ENCODE measurements around the gene KPNA3. TPM values are rescaled to one million over a fixed set of nuclear protein-coding genes. Genes with fewer than 3 reads are reported as not detected.

Gene KPNA3, protein sequence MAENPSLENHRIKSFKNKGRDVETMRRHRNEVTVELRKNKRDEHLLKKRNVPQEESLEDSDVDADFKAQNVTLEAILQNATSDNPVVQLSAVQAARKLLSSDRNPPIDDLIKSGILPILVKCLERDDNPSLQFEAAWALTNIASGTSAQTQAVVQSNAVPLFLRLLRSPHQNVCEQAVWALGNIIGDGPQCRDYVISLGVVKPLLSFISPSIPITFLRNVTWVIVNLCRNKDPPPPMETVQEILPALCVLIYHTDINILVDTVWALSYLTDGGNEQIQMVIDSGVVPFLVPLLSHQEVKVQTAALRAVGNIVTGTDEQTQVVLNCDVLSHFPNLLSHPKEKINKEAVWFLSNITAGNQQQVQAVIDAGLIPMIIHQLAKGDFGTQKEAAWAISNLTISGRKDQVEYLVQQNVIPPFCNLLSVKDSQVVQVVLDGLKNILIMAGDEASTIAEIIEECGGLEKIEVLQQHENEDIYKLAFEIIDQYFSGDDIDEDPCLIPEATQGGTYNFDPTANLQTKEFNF
- 27.1 and 28.2 TPM in 2 replicates for polyA plus RNA-seq (2013)

DNA sequence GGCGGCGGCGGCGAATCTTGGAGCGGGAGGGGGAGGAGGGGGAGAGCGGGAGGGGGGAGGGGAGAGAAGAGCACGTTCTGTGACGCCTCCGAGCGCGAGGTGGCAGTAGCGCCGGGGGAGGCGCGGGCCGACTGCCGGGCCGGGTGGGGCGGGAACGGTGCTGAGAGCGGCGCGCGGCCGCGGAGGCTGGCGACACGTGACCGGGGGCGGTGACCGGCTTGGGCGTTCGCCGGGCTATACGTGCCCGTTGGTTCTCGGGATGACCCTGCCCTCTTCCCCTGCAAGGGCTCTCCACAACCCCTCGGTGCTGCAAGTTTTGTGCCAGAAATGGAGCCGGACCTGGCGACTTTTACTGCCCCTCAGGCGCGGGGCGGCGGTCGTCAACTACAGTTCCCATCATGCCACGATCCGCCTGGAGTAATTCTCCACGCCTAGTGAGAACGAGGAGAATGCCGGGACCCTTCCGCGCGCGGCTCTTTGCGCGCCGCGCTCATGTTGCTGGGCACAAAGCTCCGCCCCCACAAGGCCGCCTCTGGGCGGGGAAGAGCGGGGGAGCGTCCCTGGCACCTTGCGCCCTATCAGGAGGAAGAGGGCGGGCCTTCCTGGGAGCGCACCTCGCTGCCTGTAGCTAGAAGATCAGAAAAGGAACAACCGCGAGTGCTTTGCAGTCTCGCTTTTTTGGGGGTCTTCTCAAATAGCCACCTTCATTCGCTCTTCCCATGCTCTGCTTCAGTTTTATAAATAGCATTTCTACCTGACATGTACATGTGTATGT lies at the start of gene KPNA3:
Gene KPNA3 (minus strand): TSS at position 133 of the 775 bp plus-strand sequence. CDS start 176 bp downstream, outside the sequence.
- H2BK5ac ChIP-seq (ENCODE audit: low read depth, low read length, poor library complexity), result peak within 1 kb of the TSS; percentile 87
- H3K4me3 ChIP-seq (ENCODE audit: low read depth, low read length), result peak within 1 kb of the TSS; percentile 98
- WGBS (ENCODE audit: extremely low coverage, insufficient coverage, insufficient read length), result no CpG with 5 or more reads among the region's 71 CpGs
- peak within 1 kb of the TSS; percentile 88 for H3K4me2 ChIP-seq (ENCODE audit: low read length)
- H3K9ac ChIP-seq (ENCODE audit: low read length), result peak within 1 kb of the TSS; percentile 94
- H3K27me3 ChIP-seq (ENCODE audit: insufficient read depth, low read length), result no peaks in the 10 kb centered on the region
- H3K23ac ChIP-seq (ENCODE audit: low read length), result no peak within 1 kb of the TSS
- peak within 1 kb of the TSS; percentile 34 for H2BK120ac ChIP-seq (ENCODE audit: insufficient read depth, low read length, poor library complexity)
- peak within 1 kb of the TSS; percentile 97 for H3K27ac ChIP-seq (ENCODE audit: low read depth, low read length)
- H3K14ac ChIP-seq (ENCODE audit: low read length), result peak within 1 kb of the TSS; percentile 98
- no peaks in the 10 kb centered on the region for H3K9me3 ChIP-seq (ENCODE audit: insufficient read depth, low read depth, low read length)
- H2AK5ac ChIP-seq (ENCODE audit: low read length), result no peak within 1 kb of the TSS
- H3K79me1 ChIP-seq (ENCODE audit: low read length), result peaks cover 9% of the 10 kb centered on the region
- H3K36me3 ChIP-seq (ENCODE audit: control insufficient read depth in 1 of 2, insufficient read depth in 2 of 2, low read length in 2 of 2), result no peaks in the 10 kb centered on the region
- H3K18ac ChIP-seq (ENCODE audit: low read length), result peak within 1 kb of the TSS; percentile 96
- peak; percentile 96 to 97 for DNase-seq
- peak within 1 kb of the TSS; percentile 84 for H4K12ac ChIP-seq (ENCODE audit: low read depth, low read length)
- peak within 1 kb of the TSS; percentile 76 for H4K91ac ChIP-seq (ENCODE audit: low read depth, low read length)
- peaks cover 0 to 2% of the 10 kb centered on the region in 2 experiments for H3K4me1 ChIP-seq (ENCODE audit: control insufficient read depth in 1 of 2, insufficient read depth in 2 of 2, low read length in 2 of 2)
- peaks cover 12% of the 10 kb centered on the region for H3K79me2 ChIP-seq (ENCODE audit: control insufficient read depth, insufficient read depth, low read length, poor library complexity)
- H3K4ac ChIP-seq (ENCODE audit: low read depth, low read length), result peak within 1 kb of the TSS; percentile 77
- H2BK12ac ChIP-seq (ENCODE audit: low read length), result peak within 1 kb of the TSS; percentile 45
- peak within 1 kb of the TSS; percentile 71 for H4K8ac ChIP-seq (ENCODE audit: low read depth, low read length)
- peak within 1 kb of the TSS; percentile 98 for H2AFZ ChIP-seq (ENCODE audit: insufficient read depth, low read length, poor library complexity)

DNA sequence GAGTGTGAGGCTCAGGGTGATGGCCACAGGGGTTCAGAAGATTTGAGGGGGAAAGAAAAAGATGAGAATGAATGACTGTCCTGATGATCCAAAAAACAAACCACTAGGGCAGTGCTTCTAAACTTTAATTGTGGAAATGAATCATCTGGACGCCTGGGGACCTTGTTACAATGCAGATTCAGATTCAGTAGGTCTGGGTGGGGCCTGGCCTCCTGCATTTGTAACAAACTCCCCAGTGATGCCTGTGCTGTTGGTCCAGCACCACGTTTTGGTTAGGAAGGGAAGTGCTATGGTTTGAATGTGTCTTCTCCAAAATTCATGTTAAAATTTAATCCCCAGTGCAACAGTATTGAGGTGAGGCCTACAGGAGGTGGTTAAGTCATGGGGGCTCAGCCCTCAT lies 49.5 kb upstream of the KPNA3 start:
- Histone ChIP-seq H3K27ac (ENCODE audit: low read depth, low read length) (no peak overlapping the region), H3K79me2 (ENCODE audit: control insufficient read depth, insufficient read depth, low read length, poor library complexity) (no peaks in the 10 kb centered on the region), H3K23ac (ENCODE audit: low read length) (no peak overlapping the region)

DNA sequence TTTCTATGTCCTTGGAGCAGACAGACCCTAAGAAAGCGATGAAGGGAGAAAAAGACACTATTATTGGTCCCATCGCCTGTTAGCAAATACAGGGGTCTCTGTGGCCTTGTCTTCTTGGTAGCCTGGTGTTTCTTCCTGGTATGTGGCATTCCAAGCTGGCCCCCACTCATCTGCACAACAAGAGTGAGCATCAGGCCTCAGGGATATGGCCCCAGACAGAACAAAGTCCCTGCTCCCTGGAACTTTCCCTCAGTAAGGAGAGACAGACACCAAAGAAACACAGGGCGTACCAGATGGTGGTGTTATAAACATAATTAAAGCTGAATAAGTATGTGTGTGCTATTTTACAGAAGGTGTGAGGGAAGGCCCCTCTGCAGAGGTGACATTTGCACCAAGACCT lies 48.2 kb upstream of the KPNA3 start:
- WGBS (ENCODE audit: extremely low coverage, insufficient coverage, insufficient read length), result no CpG with 5 or more reads among the region's 3 CpGs
- no peak overlapping the region for H3K4me3 ChIP-seq (ENCODE audit: low read depth, low read length)

More for the DNA sequence above, 49.5 kb upstream of the KPNA3 start:
- no peak overlapping the region for H3K4me2 ChIP-seq (ENCODE audit: low read length)
- WGBS (ENCODE audit: extremely low coverage, insufficient coverage, insufficient read length), result no CpG with 5 or more reads among the region's 2 CpGs
- H3K18ac ChIP-seq (ENCODE audit: low read length), result no peak overlapping the region
- no peak overlapping the region for H3K4me3 ChIP-seq (ENCODE audit: low read depth, low read length)
- H2BK12ac ChIP-seq (ENCODE audit: low read length), result no peak overlapping the region
- no peak overlapping the region for H4K12ac ChIP-seq (ENCODE audit: low read depth, low read length)
- no peak overlapping the region for H2AFZ ChIP-seq (ENCODE audit: insufficient read depth, low read length, poor library complexity)
- H2BK5ac ChIP-seq (ENCODE audit: low read depth, low read length, poor library complexity), result no peak overlapping the region
- no peak overlapping the region for H2BK120ac ChIP-seq (ENCODE audit: insufficient read depth, low read length, poor library complexity)
- no peak overlapping the region for H4K91ac ChIP-seq (ENCODE audit: low read depth, low read length)
- no peak for DNase-seq
- H3K4me1 ChIP-seq (ENCODE audit: control insufficient read depth in 1 of 2, insufficient read depth in 2 of 2, low read length in 2 of 2), result no peaks in the 10 kb centered on the region
- H2AK5ac ChIP-seq (ENCODE audit: low read length), result no peak overlapping the region
- H3K27me3 ChIP-seq (ENCODE audit: insufficient read depth, low read length), result no peaks in the 10 kb centered on the region
- H4K8ac ChIP-seq (ENCODE audit: low read depth, low read length), result no peak overlapping the region
- H3K9ac ChIP-seq (ENCODE audit: low read length), result no peak overlapping the region
- no peaks in the 10 kb centered on the region for H3K9me3 ChIP-seq (ENCODE audit: insufficient read depth, low read depth, low read length)
- no peaks in the 10 kb centered on the region for H3K79me1 ChIP-seq (ENCODE audit: low read length)
- no peak overlapping the region for H3K4ac ChIP-seq (ENCODE audit: low read depth, low read length)
- no peaks in the 10 kb centered on the region for H3K36me3 ChIP-seq (ENCODE audit: control insufficient read depth in 1 of 2, insufficient read depth in 2 of 2, low read length in 2 of 2)
- H3K14ac ChIP-seq (ENCODE audit: low read length), result no peak overlapping the region

DNA sequence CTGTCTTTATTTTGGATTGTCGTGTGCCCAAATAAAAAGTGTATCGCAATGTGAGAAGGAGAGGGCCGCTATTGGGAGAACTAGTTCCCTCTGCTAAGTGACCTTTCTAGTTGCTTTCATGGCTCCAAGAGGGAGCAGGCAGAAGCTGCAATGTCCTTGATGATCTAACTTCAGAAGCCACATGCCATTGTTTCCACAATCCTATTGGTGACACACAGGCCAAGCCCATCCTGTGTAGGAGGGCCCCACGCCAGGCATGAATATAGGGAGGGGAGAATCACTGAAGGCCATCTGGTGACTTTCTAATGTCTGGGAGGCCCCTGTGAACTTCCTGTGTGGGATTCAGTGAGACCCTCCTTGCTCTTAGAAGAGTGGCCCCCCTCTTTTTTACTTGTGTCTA lies 47.8 kb upstream of the KPNA3 start:
- Histone ChIP-seq H3K27me3 (ENCODE audit: insufficient read depth, low read length) (no peaks in the 10 kb centered on the region), H2BK120ac (ENCODE audit: insufficient read depth, low read length, poor library complexity) (no peak overlapping the region)
- DNase-seq, result no peak

More for the DNA sequence above, 48.2 kb upstream of the KPNA3 start:
- H4K8ac ChIP-seq (ENCODE audit: low read depth, low read length), result no peak overlapping the region
- H3K4me1 ChIP-seq (ENCODE audit: control insufficient read depth in 1 of 2, insufficient read depth in 2 of 2, low read length in 2 of 2), result peaks cover 0 to 2% of the 10 kb centered on the region in 2 experiments
- no peak overlapping the region for H3K14ac ChIP-seq (ENCODE audit: low read length)
- no peak overlapping the region for H3K23ac ChIP-seq (ENCODE audit: low read length)
- H2AFZ ChIP-seq (ENCODE audit: insufficient read depth, low read length, poor library complexity), result no peak overlapping the region
- H2AK5ac ChIP-seq (ENCODE audit: low read length), result no peak overlapping the region
- no peaks in the 10 kb centered on the region for H3K79me2 ChIP-seq (ENCODE audit: control insufficient read depth, insufficient read depth, low read length, poor library complexity)
- no peak overlapping the region for H3K18ac ChIP-seq (ENCODE audit: low read length)
- no peak for DNase-seq
- no peaks in the 10 kb centered on the region for H3K36me3 ChIP-seq (ENCODE audit: control insufficient read depth in 1 of 2, insufficient read depth in 2 of 2, low read length in 2 of 2)
- no peak overlapping the region for H4K91ac ChIP-seq (ENCODE audit: low read depth, low read length)
- H2BK120ac ChIP-seq (ENCODE audit: insufficient read depth, low read length, poor library complexity), result no peak overlapping the region
- no peak overlapping the region for H2BK12ac ChIP-seq (ENCODE audit: low read length)
- no peak overlapping the region for H3K4me2 ChIP-seq (ENCODE audit: low read length)
- no peak overlapping the region for H3K27ac ChIP-seq (ENCODE audit: low read depth, low read length)
- no peak overlapping the region for H3K9ac ChIP-seq (ENCODE audit: low read length)
- no peaks in the 10 kb centered on the region for H3K9me3 ChIP-seq (ENCODE audit: insufficient read depth, low read depth, low read length)
- H2BK5ac ChIP-seq (ENCODE audit: low read depth, low read length, poor library complexity), result no peak overlapping the region
- H4K12ac ChIP-seq (ENCODE audit: low read depth, low read length), result no peak overlapping the region
- no peaks in the 10 kb centered on the region for H3K27me3 ChIP-seq (ENCODE audit: insufficient read depth, low read length)
- H3K4ac ChIP-seq (ENCODE audit: low read depth, low read length), result no peak overlapping the region
- no peaks in the 10 kb centered on the region for H3K79me1 ChIP-seq (ENCODE audit: low read length)

More for the DNA sequence above, 47.8 kb upstream of the KPNA3 start:
- no peak overlapping the region for H3K4me2 ChIP-seq (ENCODE audit: low read length)
- no peak overlapping the region for H3K9ac ChIP-seq (ENCODE audit: low read length)
- no peaks in the 10 kb centered on the region for H3K36me3 ChIP-seq (ENCODE audit: control insufficient read depth in 1 of 2, insufficient read depth in 2 of 2, low read length in 2 of 2)
- H3K79me1 ChIP-seq (ENCODE audit: low read length), result no peaks in the 10 kb centered on the region
- WGBS (ENCODE audit: extremely low coverage, insufficient coverage, insufficient read length), result no CpG with 5 or more reads among the region's 4 CpGs
- no peak overlapping the region for H3K4ac ChIP-seq (ENCODE audit: low read depth, low read length)
- H3K27ac ChIP-seq (ENCODE audit: low read depth, low read length), result no peak overlapping the region
- H3K14ac ChIP-seq (ENCODE audit: low read length), result no peak overlapping the region
- peaks cover 0 to 2% of the 10 kb centered on the region in 2 experiments for H3K4me1 ChIP-seq (ENCODE audit: control insufficient read depth in 1 of 2, insufficient read depth in 2 of 2, low read length in 2 of 2)
- no peak overlapping the region for H2AFZ ChIP-seq (ENCODE audit: insufficient read depth, low read length, poor library complexity)
- H4K8ac ChIP-seq (ENCODE audit: low read depth, low read length), result no peak overlapping the region
- no peaks in the 10 kb centered on the region for H3K79me2 ChIP-seq (ENCODE audit: control insufficient read depth, insufficient read depth, low read length, poor library complexity)
- no peak overlapping the region for H2AK5ac ChIP-seq (ENCODE audit: low read length)
- no peak overlapping the region for H4K12ac ChIP-seq (ENCODE audit: low read depth, low read length)
- H3K4me3 ChIP-seq (ENCODE audit: low read depth, low read length), result no peak overlapping the region
- no peaks in the 10 kb centered on the region for H3K9me3 ChIP-seq (ENCODE audit: insufficient read depth, low read depth, low read length)
- no peak overlapping the region for H3K23ac ChIP-seq (ENCODE audit: low read length)
- H3K18ac ChIP-seq (ENCODE audit: low read length), result no peak overlapping the region
- H2BK12ac ChIP-seq (ENCODE audit: low read length), result no peak overlapping the region
- no peak overlapping the region for H4K91ac ChIP-seq (ENCODE audit: low read depth, low read length)
- H2BK5ac ChIP-seq (ENCODE audit: low read depth, low read length, poor library complexity), result no peak overlapping the region

All from trophoblast cell (in vitro differentiated cells and primary cell).